ENCODE measurements around the gene SIRT5. TPM values are rescaled to one million over a fixed set of nuclear protein-coding genes. Genes with fewer than 3 reads are reported as not detected.

SIRT5 gene
- total and polyA plus RNA-seq, 8 donors, result 1.8 to 10.3 (median 4.7) TPM

DNA sequence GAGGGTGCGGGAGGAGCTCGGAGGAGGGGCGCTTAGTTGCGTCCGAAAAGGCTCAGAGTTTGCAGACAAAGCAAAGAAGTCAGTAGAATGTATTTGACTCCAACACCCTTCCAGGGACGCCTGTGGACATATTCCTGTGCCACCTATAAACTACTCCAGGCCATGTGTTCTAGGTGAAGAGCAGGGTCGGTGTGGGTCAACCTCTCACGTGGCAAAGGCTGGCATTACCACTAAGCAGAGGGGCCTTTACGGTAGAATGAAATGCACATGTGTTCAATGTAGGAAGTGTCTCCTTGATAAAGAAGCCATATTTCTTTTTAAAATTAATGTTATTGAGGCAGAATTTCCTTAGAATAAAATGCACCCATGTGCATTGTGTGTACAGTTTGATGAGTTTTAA, 15.4 kb downstream of the SIRT5 start:
- Histone ChIP-seq H3K27ac (no peak overlapping the region), H3K27me3 (no peaks in the 10 kb centered on the region), H3K9me3 (no peaks in the 10 kb centered on the region), H3K36me3 (peaks cover 9 to 83% (median 75%) of the 10 kb centered on the region in 4 donors), H3K4me3 (no peak overlapping the region), H3K4me1 (no peaks in the 10 kb centered on the region)
- DNase-seq, result no peak
- WGBS, 5 donors, result 85 to 95% (median 94%) methylated on average over 9 of the region's 9 CpGs
- intact Hi-C loops (cut with DNase I; ENCODE audit: low total_unique reads), result no loop called here
- TF ChIP-seq CTCF (IDR thresholded peaks at IDR 0.05), result no peak
- no peak for TF ChIP-seq POLR2AphosphoS5 (IDR thresholded peaks at IDR 0.05)
- no peak for TF ChIP-seq EP300 (IDR thresholded peaks at IDR 0.05)
- TF ChIP-seq POLR2A (IDR thresholded peaks at IDR 0.05), result no peak

DNA sequence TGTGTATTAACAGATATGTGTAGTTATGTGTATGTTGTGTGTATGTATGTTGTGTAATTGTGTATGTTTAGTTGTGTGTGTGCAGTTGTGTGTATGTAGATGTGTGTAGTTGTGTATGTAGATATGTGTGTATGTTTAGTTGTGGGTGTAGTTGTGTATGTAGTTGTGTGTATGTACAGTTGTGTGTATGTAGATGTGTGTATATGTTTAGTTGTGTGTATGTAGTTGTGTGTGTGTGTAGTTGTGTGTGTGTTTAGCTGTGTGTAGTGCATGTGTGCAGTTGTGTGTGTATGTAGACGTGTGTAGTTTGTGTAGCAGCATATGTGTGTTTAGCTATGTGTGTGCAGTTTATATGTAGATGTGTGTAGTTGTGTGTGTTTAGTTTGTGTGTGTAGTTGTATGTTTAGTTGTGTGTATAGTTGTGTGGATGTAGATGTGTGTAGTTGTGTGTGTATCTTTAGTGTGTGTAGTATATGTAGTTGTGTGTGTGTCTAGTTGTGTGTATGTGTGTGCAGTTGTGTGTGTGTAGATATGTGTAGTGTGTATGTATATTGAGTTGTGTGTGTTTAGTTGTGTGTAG, 16.3 kb downstream of the SIRT5 start:
- Histone ChIP-seq H3K4me1 (no peaks in the 10 kb centered on the region), H3K4me3 (no peak overlapping the region), H3K36me3 (peaks cover 9 to 85% (median 77%) of the 10 kb centered on the region in 4 donors), H3K27ac (no peak overlapping the region), H3K27me3 (no peaks in the 10 kb centered on the region), H3K9me3 (no peaks in the 10 kb centered on the region)
- 93 to 100% (median 97%) methylated on average over 1 of the region's 1 CpG for WGBS, 5 donors
- DNase-seq, result no peak
- intact Hi-C loops (cut with DNase I; ENCODE audit: low total_unique reads), result no loop called here
- TF ChIP-seq POLR2AphosphoS5 (IDR thresholded peaks at IDR 0.05), result no peak
- TF ChIP-seq EP300 (IDR thresholded peaks at IDR 0.05), result no peak

- no peaks in the 10 kb centered on the region for H3K9me3 ChIP-seq
- no peaks in the 10 kb centered on the region for H3K4me1 ChIP-seq
- no peak overlapping the region for H3K27ac ChIP-seq
- TF ChIP-seq EP300 (IDR thresholded peaks at IDR 0.05), result no peak
- TF ChIP-seq POLR2A (IDR thresholded peaks at IDR 0.05), result no peak
- TF ChIP-seq POLR2AphosphoS5 (IDR thresholded peaks at IDR 0.05), result no peak
- TF ChIP-seq CTCF (IDR thresholded peaks at IDR 0.05), result no peak
- H3K4me3 ChIP-seq, result no peak overlapping the region
- H3K27me3 ChIP-seq, result no peaks in the 10 kb centered on the region
- DNase-seq, result no peak
- peaks cover 9 to 92% (median 84%) of the 10 kb centered on the region in 4 donors for H3K36me3 ChIP-seq
- 96 to 98% (median 97%) methylated on average over 20 to 21 of the region's 21 CpGs for WGBS, 5 donors
- intact Hi-C loops (cut with DNase I; ENCODE audit: low total_unique reads), result no loop called here
These were observed 17.0 kb downstream of the SIRT5 start for GRCh38 chr6:13591205-13591921.

- H3K36me3 ChIP-seq, result peaks cover 3 to 92% (median 84%) of the 10 kb centered on the region in 4 donors
- TF ChIP-seq POLR2A (IDR thresholded peaks at IDR 0.05) (no peak), CTCF (IDR thresholded peaks at IDR 0.05) (no peak), POLR2AphosphoS5 (IDR thresholded peaks at IDR 0.05) (no peak), EP300 (IDR thresholded peaks at IDR 0.05) (no peak)
- WGBS, 5 donors, result 77 to 88% (median 85%) methylated on average over 6 of the region's 6 CpGs
These were observed 18.7 kb downstream of the SIRT5 start for GRCh38 chr6:13593103-13593502.

GRCh38 chr6:13593720-13594119, 19.3 kb downstream of the SIRT5 start:
- no peak for TF ChIP-seq POLR2A (IDR thresholded peaks at IDR 0.05)
- no peak for TF ChIP-seq EP300 (IDR thresholded peaks at IDR 0.05)
- TF ChIP-seq CTCF (IDR thresholded peaks at IDR 0.05), result no peak
- no peak for TF ChIP-seq POLR2AphosphoS5 (IDR thresholded peaks at IDR 0.05)
- Histone ChIP-seq H3K4me1 (no peaks in the 10 kb centered on the region), H3K27me3 (no peaks in the 10 kb centered on the region), H3K36me3 (peaks cover 3 to 92% (median 85%) of the 10 kb centered on the region in 4 donors), H3K27ac (no peak overlapping the region), H3K4me3 (no peak overlapping the region), H3K9me3 (no peaks in the 10 kb centered on the region)
- intact Hi-C loops (cut with DNase I; ENCODE audit: low total_unique reads), result no loop called here
- WGBS, 5 donors, result 85 to 94% (median 92%) methylated on average over 6 of the region's 6 CpGs
- DNase-seq, result no peak

More at GRCh38 chr6:13593103-13593502, 18.7 kb downstream of the SIRT5 start:
- H3K27ac ChIP-seq, result no peak overlapping the region
- intact Hi-C loops (cut with DNase I; ENCODE audit: low total_unique reads), result no loop called here
- no peak overlapping the region for H3K4me3 ChIP-seq
- no peaks in the 10 kb centered on the region for H3K9me3 ChIP-seq
- no peaks in the 10 kb centered on the region for H3K27me3 ChIP-seq
- DNase-seq, result no peak
- H3K4me1 ChIP-seq, result no peaks in the 10 kb centered on the region

All from stomach (tissue), 9 donors.